Activated gamma-delta T cell (primary cell): ENCODE data around the gene DAND5.
A peak's percentile ranks its signal among the peaks of the same experiment; 100 is the strongest.

ENCODE experiments used
- DNase-seq: peaks from one replicate; lab custom pipeline; 2025; lab: John Stamatoyannopoulos, UW
- total RNA-seq, 2 donors: gene quantifications; one replicate each; lab custom pipeline; 2026; lab: John Stamatoyannopoulos, UW

Gene DAND5
- 0 to 0.09 reads per million in 2 donors for total RNA-seq

GRCh38 chr19:12969292-12969988 lies at the start of gene DAND5:
TSS of gene DAND5 (plus strand) at chr19:12969576. CDS start at chr19:12969661, 85 bp downstream.
- DNase-seq, result no peak

DNA sequence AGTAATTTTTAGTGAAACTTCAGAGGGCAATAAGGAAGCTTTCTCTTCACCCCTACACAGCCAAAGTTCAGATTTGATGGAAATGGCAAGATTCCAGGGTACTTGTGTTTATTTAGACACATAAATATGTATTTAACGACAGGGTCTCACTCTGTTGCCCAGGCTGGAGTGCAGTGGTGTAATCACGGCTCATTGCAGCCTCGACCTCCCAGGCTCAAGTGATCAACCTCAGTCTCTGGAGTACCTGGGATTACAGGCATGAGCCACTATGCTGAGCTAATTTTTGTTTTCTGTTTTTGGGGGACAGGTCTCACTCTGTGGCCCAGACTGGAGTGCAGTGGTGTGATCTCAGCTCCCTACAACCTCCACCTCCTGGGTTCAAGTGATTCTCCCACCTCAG lies 48.3 kb upstream of the DAND5 start:
- no peak for DNase-seq

DNA sequence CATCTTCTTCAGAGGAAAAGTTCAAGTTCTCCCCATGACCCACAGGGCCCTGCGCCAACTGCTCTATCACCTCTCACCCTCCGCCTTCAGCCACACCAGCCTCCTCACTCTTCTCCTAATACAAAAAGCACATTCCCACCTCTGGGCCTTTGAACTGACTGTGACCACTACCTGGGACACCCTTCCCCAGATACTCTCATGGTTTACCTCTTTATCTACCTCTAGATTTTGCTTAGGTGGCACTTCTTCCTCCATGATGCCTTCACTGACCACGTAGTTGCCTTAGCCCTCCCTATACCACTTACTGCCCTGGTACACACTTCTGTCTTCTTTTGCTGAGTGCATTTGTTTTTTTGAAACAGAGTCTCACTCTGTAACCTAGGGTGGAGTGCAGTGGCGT lies 46.4 kb upstream of the DAND5 start:
- DNase-seq, result no peak

DNA sequence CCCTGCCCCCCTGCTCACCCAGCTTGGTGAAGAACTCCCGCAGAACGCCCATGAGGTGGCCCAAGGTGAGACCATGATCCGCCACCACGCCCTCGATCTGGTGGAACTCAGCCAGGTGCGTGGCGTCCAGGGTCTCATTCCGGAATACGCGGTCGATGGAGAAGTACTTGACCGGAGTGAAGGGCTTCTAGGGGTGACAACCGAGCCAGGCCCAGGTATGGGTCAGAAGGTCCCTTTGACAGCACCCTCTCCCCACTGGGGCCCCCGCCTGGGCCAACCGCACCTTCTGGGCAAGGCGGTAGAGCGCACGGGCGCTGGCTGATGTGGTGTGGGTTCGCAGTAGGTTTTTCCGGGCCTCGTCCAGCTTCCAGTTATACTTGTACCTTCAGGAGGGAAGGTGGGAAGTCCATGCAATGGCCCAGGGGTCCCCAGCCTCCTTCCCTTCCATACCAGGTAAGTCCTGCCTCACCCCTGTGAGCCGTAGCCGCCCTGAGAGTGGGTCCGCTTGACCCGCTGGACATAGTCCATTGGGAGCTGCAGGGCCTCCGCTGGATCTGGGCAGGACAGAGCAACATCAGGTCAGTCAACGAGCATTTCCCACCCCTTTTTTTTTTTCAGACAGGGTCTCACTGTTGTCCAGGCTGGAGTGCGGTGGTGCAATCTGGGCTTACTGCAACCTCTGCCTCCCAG lies 44.6 kb upstream of the DAND5 start:
- DNase-seq, result no peak

DNA sequence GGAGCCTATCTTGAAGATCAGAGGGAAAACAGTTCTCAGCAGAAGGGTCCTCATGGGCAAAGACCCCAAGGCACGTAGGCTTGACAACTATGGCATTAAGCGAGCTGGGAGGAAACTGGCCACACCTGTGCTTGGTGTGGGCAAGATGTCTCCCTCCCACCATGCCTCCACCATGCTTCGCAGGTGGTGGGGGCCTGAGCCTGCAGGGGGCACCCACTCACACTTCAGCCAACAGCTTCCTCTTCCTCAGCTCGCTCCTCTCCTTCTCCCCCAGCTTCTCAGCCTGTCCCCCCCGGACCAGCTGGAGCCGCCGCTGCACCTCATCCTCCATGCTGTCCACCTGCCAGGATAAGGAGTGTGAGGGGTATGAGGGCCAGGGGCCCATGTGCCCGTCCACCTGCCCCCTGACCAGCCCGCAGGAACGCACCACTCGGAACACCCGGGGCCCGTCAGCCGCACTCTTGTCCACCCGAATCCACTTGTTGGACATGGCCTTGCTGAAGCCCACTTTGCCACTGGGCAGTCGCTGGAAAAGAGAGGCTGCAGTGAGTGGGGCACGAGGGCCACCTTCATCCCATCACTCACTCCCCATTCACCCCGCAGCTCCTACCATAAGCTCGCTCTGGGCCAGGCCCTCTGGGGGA lies 39.3 kb upstream of the DAND5 start:
- DNase-seq, result no peak

GRCh38 chr19:12932392-12933286 lies 36.7 kb upstream of the DAND5 start:
- no peak for DNase-seq

GRCh38 chr19:12933287-12934072 lies 35.9 kb upstream of the DAND5 start, which contains the start of gene FARSA:
TSS of gene FARSA (minus strand) at chr19:12933711. CDS start at chr19:12933696, 15 bp downstream.
- peak; percentile 73 for DNase-seq

GRCh38 chr19:12935071-12935470 lies 34.3 kb upstream of the DAND5 start:
- no peak for DNase-seq

GRCh38 chr19:12936582-12936981 lies 32.8 kb upstream of the DAND5 start:
- no peak for DNase-seq

DNA sequence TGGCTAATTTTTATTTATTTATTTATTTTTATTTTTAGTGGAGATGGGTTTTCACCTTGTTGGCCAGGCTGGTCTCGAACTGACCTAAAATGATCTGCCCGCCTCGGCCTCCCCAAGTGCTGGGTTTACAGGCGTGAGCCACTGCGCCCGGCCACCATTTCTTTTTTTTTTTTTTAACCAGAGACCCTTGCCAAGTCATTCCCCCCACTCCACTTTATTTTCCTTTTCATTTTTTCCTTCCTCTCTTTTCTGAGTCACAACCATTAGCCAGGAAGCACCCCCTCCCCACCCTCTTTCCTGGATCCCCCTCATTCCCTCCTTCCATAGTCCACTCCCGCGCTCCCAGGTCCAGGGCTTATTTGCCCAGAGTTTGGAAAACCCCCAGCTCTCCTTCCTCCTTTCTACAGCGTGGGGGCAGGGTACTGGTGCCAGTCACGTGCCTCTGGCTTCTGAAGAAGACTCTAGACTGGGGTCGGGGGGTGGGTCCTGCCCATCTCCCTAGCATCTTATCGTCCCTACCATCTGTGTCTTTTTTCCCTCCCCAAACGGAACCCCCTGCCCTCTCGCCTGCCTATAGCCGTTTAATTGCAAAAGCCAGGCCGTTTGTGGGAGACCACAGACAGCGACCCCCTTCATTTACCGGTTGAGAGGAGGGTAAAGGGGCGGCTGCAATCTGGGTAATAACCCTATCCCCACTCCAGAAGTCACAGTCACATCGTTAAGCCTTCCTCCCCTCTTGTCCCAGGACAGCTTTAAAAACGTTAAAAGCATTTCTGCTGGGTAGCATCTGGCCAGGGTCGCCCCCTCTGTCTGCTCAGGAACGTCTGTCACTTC lies 32.1 kb upstream of the DAND5 start:
- no peak for DNase-seq

- DNase-seq, result peak; percentile 96
These were observed 31.2 kb upstream of the DAND5 start, which contains the start of gene CALR for GRCh38 chr19:12937927-12938778. TSS of gene CALR (plus strand) at chr19:12938609. CDS start at chr19:12938680, 71 bp downstream.

- DNase-seq, result no peak
These were observed 30.4 kb upstream of the DAND5 start for GRCh38 chr19:12938779-12939601.

DNA sequence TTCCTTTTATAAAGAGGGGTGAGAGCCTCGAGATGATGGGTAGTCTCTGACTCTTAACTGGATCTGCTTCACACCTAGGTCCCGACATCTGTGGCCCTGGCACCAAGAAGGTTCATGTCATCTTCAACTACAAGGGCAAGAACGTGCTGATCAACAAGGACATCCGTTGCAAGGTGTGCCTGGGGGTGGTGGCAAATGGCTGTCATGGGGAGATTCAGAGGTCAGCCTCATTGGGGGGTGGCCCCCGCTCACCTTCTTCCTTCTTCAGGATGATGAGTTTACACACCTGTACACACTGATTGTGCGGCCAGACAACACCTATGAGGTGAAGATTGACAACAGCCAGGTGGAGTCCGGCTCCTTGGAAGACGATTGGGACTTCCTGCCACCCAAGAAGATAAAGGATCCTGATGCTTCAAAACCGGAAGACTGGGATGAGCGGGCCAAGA lies 29.4 kb upstream of the DAND5 start:
- no peak for DNase-seq

- DNase-seq, result no peak
These were observed 28.5 kb upstream of the DAND5 start for GRCh38 chr19:12940897-12941296.

- no peak for DNase-seq
These were observed 25.8 kb upstream of the DAND5 start for GRCh38 chr19:12943437-12944044.

DNA sequence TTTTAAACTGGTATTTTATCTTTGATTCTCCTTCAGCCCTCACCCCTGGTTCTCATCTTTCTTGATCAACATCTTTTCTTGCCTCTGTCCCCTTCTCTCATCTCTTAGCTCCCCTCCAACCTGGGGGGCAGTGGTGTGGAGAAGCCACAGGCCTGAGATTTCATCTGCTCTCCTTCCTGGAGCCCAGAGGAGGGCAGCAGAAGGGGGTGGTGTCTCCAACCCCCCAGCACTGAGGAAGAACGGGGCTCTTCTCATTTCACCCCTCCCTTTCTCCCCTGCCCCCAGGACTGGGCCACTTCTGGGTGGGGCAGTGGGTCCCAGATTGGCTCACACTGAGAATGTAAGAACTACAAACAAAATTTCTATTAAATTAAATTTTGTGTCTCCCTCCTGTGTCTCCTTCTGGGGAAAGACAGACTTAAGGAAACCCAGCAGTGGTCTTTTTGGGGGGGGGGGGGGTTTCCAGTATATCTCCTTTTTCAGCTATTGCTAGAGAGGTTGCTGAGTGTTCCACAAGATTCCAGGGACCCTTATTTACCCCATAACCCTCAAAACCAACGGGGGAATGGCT lies 25.2 kb upstream of the DAND5 start:
- DNase-seq, result no peak

DNA sequence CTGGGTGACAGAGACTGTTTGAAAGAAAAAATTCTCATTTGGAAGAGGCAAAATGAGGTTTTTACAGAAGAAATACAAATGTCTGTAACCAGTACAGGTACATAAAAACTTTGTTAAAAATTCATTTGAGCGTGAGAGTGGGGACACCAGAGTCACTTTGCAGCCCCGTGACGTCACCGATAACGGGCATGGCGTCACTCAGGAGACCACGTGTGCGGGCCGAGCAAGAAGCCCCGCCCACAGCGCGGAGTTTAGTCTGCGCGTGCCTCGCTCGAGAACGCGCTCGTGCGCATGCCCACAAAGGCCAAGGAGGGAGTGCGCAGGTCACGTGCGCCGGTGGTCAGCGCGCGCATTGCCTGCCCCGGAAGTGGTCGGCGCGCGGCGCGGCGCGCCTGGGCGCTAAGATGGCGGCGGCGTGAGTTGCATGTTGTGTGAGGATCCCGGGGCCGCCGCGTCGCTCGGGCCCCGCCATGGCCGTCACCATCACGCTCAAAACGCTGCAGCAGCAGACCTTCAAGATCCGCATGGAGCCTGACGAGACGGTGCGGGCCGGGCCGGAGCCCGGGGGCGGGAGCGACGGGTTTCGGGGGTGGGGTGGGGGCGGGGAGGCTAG lies 23.8 kb upstream of the DAND5 start, which contains the start of gene RAD23A:
Gene RAD23A, plus strand, starts transcription at position 384 of the 613 bp plus-strand sequence. Its CDS starts 87 bp downstream, at position 471.
- DNase-seq, result peak; percentile 97
